NCI-H1092 treated with DMSO at 0.1 percent for 48 hours (cell line): Measurements from ENCODE around the gene LYPLAL1.
A peak's percentile ranks its signal among the peaks of the same experiment; 100 is the strongest.

Experiments
- DNase-seq: peaks from one replicate; lab custom pipeline; 2025; lab: John Stamatoyannopoulos, UW

LYPLAL1 gene

GRCh38 chr1:219173758-219174459, at the start of gene LYPLAL1:
Gene LYPLAL1 (plus strand): TSS chr1:219173878. CDS start chr1:219173891, 13 bp downstream.
- peak; percentile 93 for DNase-seq

- DNase-seq = no peak
Measured at GRCh38 chr1:219124163-219124562, 49.5 kb upstream of the LYPLAL1 start.

GRCh38 chr1:219125342-219125741, 48.3 kb upstream of the LYPLAL1 start:
- no peak for DNase-seq

DNA sequence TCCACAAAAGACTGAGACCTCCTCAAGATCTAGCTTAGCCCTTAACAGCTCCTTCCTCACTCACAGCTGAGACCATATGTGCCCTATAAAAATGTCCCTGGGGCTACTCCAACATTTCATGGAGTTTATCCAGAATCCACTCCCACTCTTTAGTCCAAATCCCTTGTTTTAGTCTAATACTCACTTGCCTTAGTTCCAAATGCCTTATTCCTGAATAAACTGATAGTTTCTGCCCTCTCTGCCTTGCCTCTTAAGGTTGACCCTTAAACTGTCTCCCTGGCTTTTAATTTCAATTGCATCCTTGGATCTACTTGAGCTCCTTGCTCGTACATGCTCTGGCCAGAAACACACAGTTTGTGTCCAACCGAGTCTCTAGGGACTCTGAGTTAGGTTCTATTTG, 47.3 kb upstream of the LYPLAL1 start:
- no peak for DNase-seq

DNA sequence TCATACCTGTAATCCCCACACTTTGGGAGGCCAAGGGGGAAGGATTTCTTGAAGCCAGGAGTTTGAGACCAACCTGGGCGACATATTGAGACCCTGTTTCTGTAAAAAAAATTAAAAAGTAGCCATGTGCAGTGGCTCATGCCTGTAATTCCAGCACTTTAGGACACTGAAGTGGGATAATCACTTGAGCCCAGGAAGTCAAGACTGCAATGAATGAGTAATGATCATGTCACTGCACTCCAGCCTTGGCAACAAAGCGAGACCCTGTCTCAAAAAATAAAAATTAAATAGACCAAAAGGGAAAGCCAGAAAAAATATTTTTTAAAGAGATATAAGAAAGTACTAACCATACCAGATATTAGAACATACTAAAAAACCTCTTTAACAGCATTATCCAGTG, 44.7 kb upstream of the LYPLAL1 start:
- no peak for DNase-seq

DNA sequence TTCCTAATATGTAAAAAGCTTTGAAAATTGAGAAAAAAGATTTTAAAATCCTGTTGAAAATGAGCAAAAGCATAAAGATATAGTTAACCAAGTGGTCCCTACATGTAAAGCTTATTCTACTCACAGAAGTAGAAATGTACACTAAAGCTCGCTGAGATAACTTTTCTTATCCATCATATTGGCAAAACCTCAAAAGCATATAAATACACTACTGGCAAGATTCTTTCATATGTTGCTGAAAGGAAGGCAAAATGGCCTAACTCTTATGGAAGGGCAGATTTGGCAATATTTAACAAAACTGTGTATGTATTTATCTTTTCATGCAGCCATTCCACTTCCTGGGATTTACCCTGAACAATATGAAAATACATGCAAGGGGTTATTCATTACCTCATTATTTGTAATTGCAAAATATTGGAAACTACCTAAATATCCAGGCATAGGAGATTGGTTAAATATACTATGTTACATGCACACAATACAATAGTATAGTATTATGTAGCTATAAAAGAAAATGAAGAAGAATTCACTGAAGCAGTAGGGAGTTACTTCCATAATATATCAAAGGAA, 43.2 kb upstream of the LYPLAL1 start:
- no peak for DNase-seq

DNA sequence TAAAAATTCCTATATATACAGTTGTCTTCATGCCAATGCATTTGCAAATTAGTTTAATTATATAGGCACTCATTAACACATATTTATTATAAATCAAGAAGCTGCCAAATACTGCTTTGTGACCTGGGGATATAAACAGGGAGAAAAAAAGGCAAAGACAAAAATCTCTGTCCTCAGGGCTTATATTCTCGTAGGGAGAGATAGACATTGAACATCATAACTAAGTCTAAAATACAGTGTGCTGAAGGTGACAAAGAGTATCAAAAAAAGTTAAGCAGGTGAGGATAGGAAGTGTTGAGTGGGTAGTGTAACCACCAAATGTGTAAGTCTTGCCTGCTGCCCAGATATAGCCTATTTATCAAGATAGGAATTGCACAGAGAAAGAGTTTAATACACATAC, 40.7 kb upstream of the LYPLAL1 start:
- DNase-seq = no peak

DNA sequence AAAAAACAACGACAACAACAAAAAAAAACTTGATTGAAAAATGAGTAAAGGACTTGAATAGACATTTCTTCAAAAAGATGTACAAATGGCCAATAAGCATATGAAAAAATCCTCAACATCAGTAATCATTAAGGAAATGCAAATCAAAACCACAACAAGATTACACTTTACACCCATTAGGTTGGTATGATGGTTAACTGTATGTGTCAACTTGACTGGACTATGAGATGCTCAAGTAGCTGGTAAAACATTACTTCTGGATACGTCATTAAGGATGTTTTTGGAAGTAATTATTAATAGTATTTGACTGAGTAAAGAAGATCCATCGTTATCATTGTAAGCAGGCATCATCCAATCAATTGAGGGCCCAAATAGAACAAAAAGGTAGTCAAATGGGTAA, 34.9 kb upstream of the LYPLAL1 start:
- no peak for DNase-seq

GRCh38 chr1:219140303-219140877, 33.3 kb upstream of the LYPLAL1 start:
- no peak for DNase-seq

GRCh38 chr1:219143735-219144134, 29.9 kb upstream of the LYPLAL1 start:
- no peak for DNase-seq

DNA sequence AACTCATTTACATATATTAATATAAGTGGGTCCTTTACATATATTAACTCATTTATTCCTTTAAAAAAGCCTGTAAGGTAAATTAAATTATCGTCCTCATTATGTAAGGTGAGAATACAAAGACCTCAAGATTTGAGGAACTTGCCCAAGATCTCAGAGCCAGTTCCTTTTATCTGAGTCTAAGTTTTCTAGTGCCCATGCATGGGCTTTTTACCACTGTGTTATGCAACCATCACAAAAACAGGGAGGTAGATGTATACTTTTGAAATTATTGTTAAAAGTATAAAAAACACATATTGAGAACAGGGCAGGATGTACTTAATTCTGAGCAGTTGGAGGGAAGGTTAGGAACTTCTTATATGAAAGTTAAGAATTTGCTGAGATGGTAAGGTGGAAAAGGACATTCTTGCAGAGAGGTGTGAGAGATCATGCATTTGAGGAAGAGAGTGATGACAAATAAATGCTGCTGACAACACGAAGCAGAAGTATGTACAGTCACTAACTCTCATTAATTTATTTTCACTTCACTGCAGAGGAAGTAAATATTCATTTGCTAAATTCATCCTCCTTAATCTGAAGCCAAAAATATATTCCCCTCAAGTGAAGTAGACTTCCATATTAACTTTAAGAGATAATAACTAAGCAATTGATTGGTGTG, 28.9 kb upstream of the LYPLAL1 start:
- no peak for DNase-seq

- no peak for DNase-seq
Measured at GRCh38 chr1:219147571-219148019, 26.1 kb upstream of the LYPLAL1 start.

DNA sequence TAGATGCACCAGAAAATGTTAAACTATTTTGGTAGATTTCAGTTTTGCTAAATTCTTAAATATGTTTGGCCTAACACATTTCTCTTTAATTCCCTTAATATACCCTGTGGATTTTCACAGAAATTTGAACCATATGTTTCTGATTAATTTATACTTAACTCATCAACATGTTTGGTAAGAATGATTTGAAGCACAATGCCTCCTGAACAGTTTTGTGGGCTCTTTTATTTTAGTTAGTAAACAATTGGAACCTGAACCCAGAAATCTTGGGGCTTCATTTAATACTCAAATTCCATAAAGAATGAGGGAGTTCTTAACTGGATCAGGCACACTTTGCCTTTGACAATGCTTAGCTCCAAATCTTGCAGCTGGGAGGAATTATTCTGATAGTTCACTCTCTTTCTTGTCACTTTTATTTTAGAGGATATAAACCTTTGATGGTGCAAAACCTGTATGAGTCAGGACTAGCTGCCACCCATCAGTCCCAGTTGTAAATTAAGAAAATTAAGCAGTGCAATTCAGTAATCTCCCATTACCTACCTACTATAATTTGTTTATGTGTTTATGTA, 24.6 kb upstream of the LYPLAL1 start:
- no peak for DNase-seq

- no peak for DNase-seq
Measured at GRCh38 chr1:219149953-219150352, 23.7 kb upstream of the LYPLAL1 start.

- no peak for DNase-seq
Measured at GRCh38 chr1:219150913-219151312, 22.8 kb upstream of the LYPLAL1 start.

DNA sequence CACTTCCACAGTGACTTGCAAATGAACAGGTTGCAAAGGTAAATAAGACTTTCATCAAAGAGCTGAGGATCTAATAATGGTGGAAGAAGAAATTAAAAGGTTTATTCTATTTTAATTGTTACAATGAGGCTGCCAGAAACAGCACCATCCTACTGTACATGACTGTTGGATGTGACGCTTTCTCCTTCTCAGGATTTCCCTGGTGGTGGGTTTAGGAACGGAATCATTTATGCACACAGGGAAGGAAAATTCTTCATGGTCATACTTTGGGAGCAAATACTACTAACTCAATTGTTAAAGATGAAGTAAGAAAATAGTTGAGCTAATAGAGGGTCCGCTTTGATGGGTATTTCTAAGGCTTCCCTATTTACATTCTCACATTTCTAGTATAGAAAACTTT, 22.2 kb upstream of the LYPLAL1 start:
- DNase-seq = no peak

DNA sequence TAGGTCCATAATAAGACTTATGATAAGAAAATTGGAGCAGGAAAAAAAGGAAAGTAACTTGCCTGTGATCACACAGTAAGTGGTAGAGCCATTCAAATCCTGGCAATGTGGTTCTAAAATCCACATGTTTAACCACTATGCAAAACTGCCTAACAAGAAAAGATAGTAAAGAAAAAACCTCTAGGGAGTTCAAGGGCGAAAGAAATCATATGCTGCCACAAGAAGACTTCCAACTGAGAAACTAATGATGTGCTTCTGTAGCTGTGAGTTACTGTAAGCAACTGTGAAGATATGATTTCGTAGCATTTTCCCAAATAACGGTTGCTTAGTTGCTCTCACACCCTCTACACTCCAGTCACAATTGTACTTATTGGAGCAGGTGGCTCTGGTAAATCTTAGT, 20.9 kb upstream of the LYPLAL1 start:
- DNase-seq = no peak

DNA sequence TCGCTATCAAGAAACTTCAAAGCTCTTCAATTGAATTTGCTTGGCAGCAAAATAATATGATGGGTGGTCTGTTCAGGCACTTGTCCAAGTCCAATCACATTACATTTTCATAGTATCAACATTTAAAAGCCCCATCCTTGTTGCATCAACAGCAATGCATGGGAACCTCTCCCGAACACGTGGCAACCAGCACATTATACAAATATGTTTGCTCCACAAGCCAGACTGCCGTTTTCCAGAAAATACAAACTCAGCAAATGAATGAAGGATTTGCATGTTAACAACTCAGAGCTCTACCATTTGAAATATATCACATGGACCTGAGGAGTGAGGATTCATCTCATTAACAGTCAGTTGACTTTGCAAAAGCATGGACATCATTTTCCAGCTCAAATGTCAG, 20.0 kb upstream of the LYPLAL1 start:
- DNase-seq = no peak

DNA sequence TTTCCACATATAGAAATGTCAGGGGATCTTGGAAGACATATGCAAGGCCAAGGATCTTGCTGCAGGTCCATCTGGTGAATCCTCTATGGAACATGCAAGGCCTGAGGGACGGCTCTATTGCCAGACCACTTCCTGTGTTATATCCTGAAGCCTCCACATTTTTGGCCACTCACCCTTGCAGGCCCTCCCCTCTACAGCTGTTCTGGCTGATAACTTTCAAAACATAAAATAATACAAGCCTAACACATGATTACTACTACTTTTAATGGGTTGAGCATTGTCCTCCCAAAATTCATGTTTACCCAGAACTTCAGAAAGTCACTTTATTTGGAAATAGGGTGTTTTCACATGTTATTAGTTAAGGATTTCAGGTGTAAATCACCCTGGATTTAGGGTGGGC, 18.5 kb upstream of the LYPLAL1 start:
- DNase-seq = no peak

DNA sequence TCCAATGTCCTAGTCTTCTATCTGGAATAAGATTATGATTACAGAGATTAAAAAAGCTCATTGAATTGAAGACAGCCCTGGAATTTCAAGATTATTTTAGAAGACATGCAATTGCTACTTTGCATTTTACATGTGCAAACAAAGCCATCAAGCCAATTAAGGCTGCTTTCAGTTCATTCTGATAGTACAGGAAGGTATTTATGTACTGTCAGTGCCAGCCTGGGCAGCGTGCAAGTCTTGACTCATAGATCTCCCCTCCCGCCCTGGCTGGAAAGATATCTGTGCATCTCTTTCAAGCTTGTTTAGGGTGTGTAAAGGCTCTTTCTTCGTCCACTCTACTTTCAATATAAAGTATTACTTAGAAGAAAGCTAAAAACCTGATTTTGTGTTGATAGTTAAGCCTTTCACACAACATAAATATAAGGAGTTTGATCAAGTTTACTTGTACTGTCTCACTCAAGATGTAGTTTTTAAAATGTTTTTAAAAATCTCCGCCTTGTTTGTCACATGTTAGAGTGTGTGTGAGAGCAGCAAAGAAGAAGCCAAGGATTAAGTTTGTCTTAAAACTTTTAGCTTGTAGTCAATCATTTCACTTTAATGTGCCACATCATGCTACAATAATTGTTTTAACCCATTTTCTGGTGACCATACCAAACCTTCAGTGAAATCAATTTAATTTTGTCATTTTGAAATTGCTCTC, 13.6 kb upstream of the LYPLAL1 start:
- DNase-seq = no peak

- no peak for DNase-seq
Measured at GRCh38 chr1:219160967-219161366, 12.7 kb upstream of the LYPLAL1 start.

GRCh38 chr1:219161371-219161770, 12.3 kb upstream of the LYPLAL1 start:
- DNase-seq = no peak
